Neuronal stem cell (in vitro differentiated cells): ENCODE measurements around the gene TULP1.

ENCODE experiments used
- DNase-seq: peaks from one replicate; pipeline ENCODE4 v3.0.0-alpha.2; 2013; ENCODE audit warnings: low spot score
- H2AFZ ChIP-seq: one replicate; pipeline ENCODE4 v1.6.1; 2013; ENCODE audit warnings: mild to moderate bottlenecking, low read length, inconsistent platforms
- H2AK5ac ChIP-seq: 2 replicates; pipeline ENCODE4 v1.6.1; 2013; ENCODE audit warnings: low read depth, mild to moderate bottlenecking, inconsistent platforms, low read length, moderate library complexity, mixed read lengths
- H2BK120ac ChIP-seq: 2 replicates; pipeline ENCODE4 v1.6.1; 2013; ENCODE audit warnings: low read depth, mild to moderate bottlenecking, inconsistent platforms, low read length, moderate library complexity, mixed read lengths
- H2BK12ac ChIP-seq: one replicate; pipeline ENCODE4 v1.6.1; 2013; ENCODE audit warnings: low read length, inconsistent platforms
- H2BK15ac ChIP-seq: 2 replicates; pipeline ENCODE4 v1.6.1; 2013; ENCODE audit warnings: mild to moderate bottlenecking, low read length, inconsistent platforms, mixed read lengths
- H2BK5ac ChIP-seq: one replicate; pipeline ENCODE4 v1.6.1; 2013; ENCODE audit warnings: inconsistent platforms, mild to moderate bottlenecking, low read length, moderate library complexity
- H3K14ac ChIP-seq: one replicate; pipeline ENCODE4 v1.6.1; 2013; ENCODE audit warnings: low read length, inconsistent platforms
- H3K18ac ChIP-seq: 2 replicates; pipeline ENCODE4 v1.6.1; 2013; ENCODE audit warnings: low read length, inconsistent platforms
- H3K23ac ChIP-seq: 2 replicates; pipeline ENCODE4 v1.6.1; 2013; ENCODE audit warnings: low read depth, mild to moderate bottlenecking, mixed read lengths, low read length, inconsistent platforms; ENCODE audit not compliant: poor library complexity
- H3K27ac ChIP-seq: replicated peaks from 3 replicates; pipeline ENCODE4 v1.5.1; 2013; ENCODE audit warnings: low read length, inconsistent platforms
- H3K27me3 ChIP-seq, 3 experiments: 2 replicates each; pipeline ENCODE4 v1.6.1; 2013; ENCODE audit warnings: low read length in 3 of 3, mild to moderate bottlenecking in 2 of 3, inconsistent platforms in 1 of 3, low read depth in 1 of 3, mixed read lengths in 1 of 3, moderate library complexity in 1 of 3; ENCODE audit not compliant: control insufficient read depth in 3 of 3, insufficient read depth in 3 of 3
- H3K36me3 ChIP-seq, 2 donors: replicated peaks in 1 of 2; 2 replicates each; pipeline ENCODE4 v1.6.1; 2013; ENCODE audit warnings: low read length in 2 of 2; ENCODE audit not compliant: control insufficient read depth in 2 of 2, insufficient read depth in 2 of 2
- H3K4ac ChIP-seq: 2 replicates; pipeline ENCODE4 v1.6.1; 2013; ENCODE audit warnings: inconsistent platforms, mild to moderate bottlenecking, low read length, moderate library complexity
- H3K4me1 ChIP-seq, 2 donors: 1 replicate in 1 of 2; 2 replicates in 1 of 2; pipeline ENCODE4 v1.6.1; 2013; ENCODE audit warnings: low read length in 2 of 2, low read depth in 1 of 2; ENCODE audit not compliant: control insufficient read depth in 2 of 2, insufficient read depth in 1 of 2
- H3K4me2 ChIP-seq: one replicate; pipeline ENCODE4 v1.6.1; 2013; ENCODE audit warnings: mild to moderate bottlenecking, low read length, inconsistent platforms; ENCODE audit not compliant: insufficient read depth, poor library complexity, severe bottlenecking
- H3K4me3 ChIP-seq, 2 donors: 2 replicates each; pipeline ENCODE4 v1.5.1; 2013; ENCODE audit warnings: low read length in 2 of 2, mild to moderate bottlenecking in 2 of 2, inconsistent platforms in 1 of 2, moderate library complexity in 1 of 2
- H3K79me1 ChIP-seq: one replicate; pipeline ENCODE4 v1.6.1; 2013; ENCODE audit warnings: low read depth, mild to moderate bottlenecking, inconsistent platforms, low read length, moderate library complexity
- H3K9ac ChIP-seq: one replicate; pipeline ENCODE4 v1.6.1; 2013; ENCODE audit warnings: mild to moderate bottlenecking, low read depth, low read length, inconsistent platforms; ENCODE audit not compliant: poor library complexity
- H3K9me3 ChIP-seq, 2 donors: replicated peaks in 1 of 2; 2 replicates each; pipeline versions ENCODE3 to v1.6.1; 2013; ENCODE audit warnings: low read length in 2 of 2, mild to moderate bottlenecking in 2 of 2, inconsistent platforms in 1 of 2, low read depth in 1 of 2, mixed read lengths in 1 of 2, moderate library complexity in 1 of 2; ENCODE audit not compliant: control insufficient read depth in 2 of 2, insufficient read depth in 1 of 2
- H4K8ac ChIP-seq: one replicate; pipeline ENCODE4 v1.6.1; 2013; ENCODE audit warnings: low read depth, mild to moderate bottlenecking, inconsistent platforms, low read length, moderate library complexity
- H4K91ac ChIP-seq: one replicate; pipeline ENCODE4 v1.6.1; 2013; ENCODE audit warnings: low read length, low read depth, mild to moderate bottlenecking, inconsistent platforms; ENCODE audit not compliant: poor library complexity
- WGBS, 2 donors: extraction: QIAGEN DNeasy Blood & Tissue Kit; methylation state at CpG; one replicate each; pipeline ENCODE4 v1.1.7; 2013; ENCODE audit warnings: missing lambda C conversion rate in 2 of 2, mixed read lengths in 1 of 2; ENCODE audit not compliant: insufficient read length in 2 of 2, insufficient replicate concordance in 1 of 2; ENCODE audit errors: extremely low coverage in 2 of 2; 5-methylcytosine and 5-hydroxymethylcytosine counted together

TULP1 gene

DNA sequence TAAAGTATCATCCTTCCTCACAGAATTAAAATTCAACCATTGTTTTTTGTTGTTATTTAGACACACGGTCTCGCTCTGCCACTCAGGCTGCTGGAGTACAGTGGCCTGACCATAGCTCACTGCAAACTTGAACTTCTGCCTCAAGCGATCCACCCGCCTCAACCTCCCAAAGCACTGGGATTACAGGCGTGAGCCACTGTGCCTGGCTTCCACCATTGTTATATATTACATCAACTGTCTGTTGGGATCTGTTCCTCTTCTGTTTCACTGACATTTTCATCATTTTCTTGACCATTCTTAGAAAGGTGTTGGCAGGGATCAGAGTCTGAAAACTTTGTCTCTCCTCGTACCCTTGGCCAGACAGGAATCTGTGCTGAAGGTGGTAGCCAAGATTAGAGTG, 21.3 kb upstream of the TULP1 start:
- no peak overlapping the region for H3K23ac ChIP-seq
- H2BK120ac ChIP-seq, result no peak overlapping the region
- no peak overlapping the region for H3K4me2 ChIP-seq
- no peak overlapping the region for H2BK5ac ChIP-seq
- no peaks in the 10 kb centered on the region for H3K79me1 ChIP-seq
- no CpG with 5 or more reads among the region's 6 CpGs for WGBS, 2 donors
- H3K9ac ChIP-seq, result no peak overlapping the region
- H3K36me3 ChIP-seq, result no peaks in the 10 kb centered on the region
- H2BK12ac ChIP-seq, result no peak overlapping the region
- peak overlapping the region; percentile 77 for H2AFZ ChIP-seq
- no peaks in the 10 kb centered on the region for H3K9me3 ChIP-seq
- no peak overlapping the region for H3K27ac ChIP-seq
- H4K91ac ChIP-seq, result no peak overlapping the region
- H3K4ac ChIP-seq, result no peak overlapping the region
- no peak overlapping the region for H3K18ac ChIP-seq
- H3K4me3 ChIP-seq, result no peak overlapping the region
- DNase-seq, result no peak
- no peak overlapping the region for H2BK15ac ChIP-seq
- no peak overlapping the region for H2AK5ac ChIP-seq
- H3K14ac ChIP-seq, result peak overlapping the region; percentile 72
- no peaks in the 10 kb centered on the region for H3K27me3 ChIP-seq
- no peak overlapping the region for H4K8ac ChIP-seq
- H3K4me1 ChIP-seq, result peaks cover 6 to 9% of the 10 kb centered on the region in 2 donors

GRCh38 chr6:35532126-35532525, 19.4 kb upstream of the TULP1 start:
- no peak overlapping the region for H3K4ac ChIP-seq
- no peak overlapping the region for H2BK12ac ChIP-seq
- no peak overlapping the region for H3K14ac ChIP-seq
- H3K4me3 ChIP-seq, result no peak overlapping the region
- no peak overlapping the region for H2AFZ ChIP-seq
- H3K27me3 ChIP-seq, result no peaks in the 10 kb centered on the region
- H3K36me3 ChIP-seq, result no peaks in the 10 kb centered on the region
- H3K9me3 ChIP-seq, result peaks cover 0 to 1% of the 10 kb centered on the region in 2 donors
- H3K79me1 ChIP-seq, result no peaks in the 10 kb centered on the region
- no peak overlapping the region for H4K91ac ChIP-seq
- no peak overlapping the region for H2BK5ac ChIP-seq
- whole genome bisulfite sequencing, 2 donors, result no CpG with 5 or more reads among the region's 4 CpGs
- no peak overlapping the region for H3K27ac ChIP-seq
- no peak overlapping the region for H2BK120ac ChIP-seq
- no peak overlapping the region for H2AK5ac ChIP-seq
- no peak overlapping the region for H2BK15ac ChIP-seq
- no peak overlapping the region for H3K9ac ChIP-seq
- no peak overlapping the region for H4K8ac ChIP-seq
- no peak overlapping the region for H3K4me2 ChIP-seq
- no peak for DNase-seq
- peaks cover 6 to 9% of the 10 kb centered on the region in 2 donors for H3K4me1 ChIP-seq
- H3K18ac ChIP-seq, result no peak overlapping the region
- no peak overlapping the region for H3K23ac ChIP-seq

DNA sequence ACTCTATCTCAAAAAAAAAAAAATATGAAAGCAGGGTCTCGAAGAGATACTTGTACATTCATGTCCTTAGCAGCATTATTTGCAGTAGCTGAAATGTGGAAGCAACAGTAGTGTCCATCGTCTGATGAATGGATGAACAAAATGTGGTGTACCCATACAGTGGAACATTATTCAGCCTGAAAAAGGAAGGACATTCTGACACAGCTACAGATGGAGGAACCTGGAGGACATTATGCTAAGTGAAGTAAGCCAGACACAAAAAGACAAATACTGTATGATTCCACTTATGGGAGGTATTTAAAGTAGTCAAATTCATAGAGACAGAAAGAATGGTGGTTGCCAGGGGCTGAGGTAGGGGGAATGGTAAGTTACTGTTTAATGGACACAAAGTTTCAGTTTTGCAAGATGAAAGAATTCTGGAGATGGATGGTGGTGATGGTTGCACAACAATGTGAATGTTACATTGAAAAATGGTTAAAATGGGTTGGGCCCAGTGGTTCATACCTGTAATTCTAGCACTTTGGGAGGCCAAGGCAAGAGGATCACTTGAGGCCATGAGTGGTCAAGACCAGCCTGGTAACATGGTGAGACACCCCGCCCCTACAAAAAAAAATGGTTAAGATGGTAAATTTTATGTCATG, 11.8 kb upstream of the TULP1 start:
- no peak overlapping the region for H3K9ac ChIP-seq
- H3K23ac ChIP-seq, result no peak overlapping the region
- peaks cover 5% of the 10 kb centered on the region in 2 donors for H3K4me1 ChIP-seq
- no peak overlapping the region for H2BK120ac ChIP-seq
- no peaks in the 10 kb centered on the region for H3K36me3 ChIP-seq
- H3K9me3 ChIP-seq, result peaks cover 0 to 1% of the 10 kb centered on the region in 2 donors
- H4K8ac ChIP-seq, result no peak overlapping the region
- H3K18ac ChIP-seq, result no peak overlapping the region
- H3K14ac ChIP-seq, result no peak overlapping the region
- H3K27ac ChIP-seq, result no peak overlapping the region
- no peaks in the 10 kb centered on the region for H3K27me3 ChIP-seq
- no peak overlapping the region for H2AK5ac ChIP-seq
- H3K4me3 ChIP-seq, result no peak overlapping the region
- H4K91ac ChIP-seq, result no peak overlapping the region
- H2AFZ ChIP-seq, result no peak overlapping the region
- H2BK5ac ChIP-seq, result no peak overlapping the region
- no peak overlapping the region for H2BK15ac ChIP-seq
- DNase-seq, result no peak
- H3K4me2 ChIP-seq, result no peak overlapping the region
- H2BK12ac ChIP-seq, result no peak overlapping the region
- WGBS, 2 donors, result no CpG with 5 or more reads among the region's 3 CpGs
- no peaks in the 10 kb centered on the region for H3K79me1 ChIP-seq
- H3K4ac ChIP-seq, result no peak overlapping the region

- no CpG with 5 or more reads among the region's 32 CpGs for WGBS, 2 donors
Measured at GRCh38 chr6:35522660-35523658, 10.3 kb upstream of the TULP1 start.

More at GRCh38 chr6:35522660-35523658, 10.3 kb upstream of the TULP1 start:
- peaks cover 0 to under 1% of the 10 kb centered on the region in 2 donors for H3K9me3 ChIP-seq
- H3K4me2 ChIP-seq, result no peak overlapping the region
- no peaks in the 10 kb centered on the region for H3K79me1 ChIP-seq
- H2BK12ac ChIP-seq, result no peak overlapping the region
- H2AFZ ChIP-seq, result peak overlapping the region; percentile 88
- no peak overlapping the region for H2BK15ac ChIP-seq
- peaks cover 5% of the 10 kb centered on the region in 2 donors for H3K4me1 ChIP-seq
- no peaks in the 10 kb centered on the region for H3K36me3 ChIP-seq
- no peak overlapping the region for H2BK120ac ChIP-seq
- no peak overlapping the region for H4K91ac ChIP-seq
- H3K27ac ChIP-seq, result no peak overlapping the region
- H2BK5ac ChIP-seq, result no peak overlapping the region
- no peak overlapping the region for H3K23ac ChIP-seq
- no peaks in the 10 kb centered on the region for H3K27me3 ChIP-seq
- no peak overlapping the region for H3K9ac ChIP-seq
- H3K4me3 ChIP-seq, result no peak overlapping the region
- DNase-seq, result peak; percentile 73
- no peak overlapping the region for H3K4ac ChIP-seq
- no peak overlapping the region for H4K8ac ChIP-seq
- peak overlapping the region; percentile 44 for H3K18ac ChIP-seq
- H3K14ac ChIP-seq, result no peak overlapping the region
- no peak overlapping the region for H2AK5ac ChIP-seq
